HL-60 (cell line): ENCODE results near the gene NDEL1.

Experiments used
- DNase-seq, 2 experiments: peaks; one replicate each; pipeline ENCODE4 v3.0.0-alpha.2; 2010 to 2020; ENCODE audit warnings: low read depth in 1 of 2, low spot score in 1 of 2
- H3K27ac ChIP-seq: fragments of 250-450 bp; sonication (Bioruptor Pico); replicated peaks from 2 replicates; pipeline ENCODE4 v1.5.1; 2020; ENCODE audit warnings: mild to moderate bottlenecking, moderate library complexity
- H3K27me3 ChIP-seq: fragments of 250-450 bp; sonication (Bioruptor Pico); 2 replicates; pipeline ENCODE4 v1.5.1; 2021; ENCODE audit warnings: mild to moderate bottlenecking, moderate library complexity; ENCODE audit not compliant: insufficient read depth, poor library complexity, severe bottlenecking
- H3K4me3 ChIP-seq: replicated peaks from 2 replicates; pipeline ENCODE4 v1.5.1; 2011; ENCODE audit warnings: mild to moderate bottlenecking, control low read depth, low read length; ENCODE audit not compliant: insufficient read depth
- CTCF ChIP-seq: IDR thresholded peaks from one replicate; pipeline ENCODE4 v1.5.1; 2011; ENCODE audit warnings: low read length, control low read depth, inconsistent platforms; ENCODE audit not compliant: insufficient read depth
- GABPA ChIP-seq: IDR thresholded peaks from 2 replicates; pipeline ENCODE4 v1.6.1; 2012; ENCODE audit warnings: low read depth
- POLR2AphosphoS5 ChIP-seq: IDR thresholded peaks from 2 replicates; pipeline ENCODE4 v1.6.1; 2012; ENCODE audit warnings: low read depth
- REST ChIP-seq: IDR thresholded peaks from 2 replicates; pipeline ENCODE4 v1.6.1; 2012; ENCODE audit warnings: low read depth; ENCODE audit not compliant: insufficient replicate concordance
- SPI1 ChIP-seq: IDR thresholded peaks from 2 replicates; pipeline ENCODE4 v1.6.1; 2012; ENCODE audit warnings: low read depth, mild to moderate bottlenecking, borderline replicate concordance

NDEL1 gene

GRCh38 chr17:8444494-8444893 is 8.8 kb downstream of the NDEL1 start:
- no peaks in the 10 kb centered on the region for H3K27me3 ChIP-seq
- TF ChIP-seq GABPA (no peak), CTCF (no peak), SPI1 (no peak), REST (no peak), POLR2AphosphoS5 (no peak)
- H3K27ac ChIP-seq, result no peak overlapping the region
- no peak for DNase-seq
- no peak overlapping the region for H3K4me3 ChIP-seq

GRCh38 chr17:8445536-8445935 is 9.9 kb downstream of the NDEL1 start:
- H3K4me3 ChIP-seq, result no peak overlapping the region
- TF ChIP-seq REST, result no peak
- TF ChIP-seq POLR2AphosphoS5, result no peak
- no peak for TF ChIP-seq GABPA
- TF ChIP-seq CTCF, result no peak
- TF ChIP-seq SPI1, result no peak
- no peak for DNase-seq
- no peaks in the 10 kb centered on the region for H3K27me3 ChIP-seq
- H3K27ac ChIP-seq, result no peak overlapping the region

- TF ChIP-seq SPI1 (no peak), GABPA (no peak), POLR2AphosphoS5 (no peak), REST (no peak), CTCF (no peak)
- no peak for DNase-seq
- Histone ChIP-seq H3K27ac (no peak overlapping the region), H3K4me3 (no peak overlapping the region), H3K27me3 (no peaks in the 10 kb centered on the region)
These were observed 12.1 kb downstream of the NDEL1 start for GRCh38 chr17:8447799-8448198.
